ENCODE data around the gene BLVRA. TPM values are rescaled to one million over a fixed set of nuclear protein-coding genes. Genes with fewer than 3 reads are reported as not detected.
"Not testable (repeated sequence)": the region's sequence is repeated elsewhere in the genome, so short reads cannot be mapped to it uniquely, and the experiment has no call there.

The BLVRA gene, protein sequence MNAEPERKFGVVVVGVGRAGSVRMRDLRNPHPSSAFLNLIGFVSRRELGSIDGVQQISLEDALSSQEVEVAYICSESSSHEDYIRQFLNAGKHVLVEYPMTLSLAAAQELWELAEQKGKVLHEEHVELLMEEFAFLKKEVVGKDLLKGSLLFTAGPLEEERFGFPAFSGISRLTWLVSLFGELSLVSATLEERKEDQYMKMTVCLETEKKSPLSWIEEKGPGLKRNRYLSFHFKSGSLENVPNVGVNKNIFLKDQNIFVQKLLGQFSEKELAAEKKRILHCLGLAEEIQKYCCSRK
- total RNA-seq, result 100 to 1,000 TPM in 5 of 7 donors, 10 to 100 TPM in 2; 72.1 to 164 (median 116) TPM
- polyA plus RNA-seq, result 100 to 1,000 TPM in 1 of 3 donors, 10 to 100 TPM in 2; 58.0 to 123 (median 83.7) TPM
- long read RNA-seq, donor 1, transcript BLVRA-201 (8 exons, 1,071 nt), result major isoform, 29 of 50 reads
- long read RNA-seq, donor 1, partial matches to known transcripts, result 13 of 50 reads
- long read RNA-seq, donor 1, other reads (novel, unspliced or antisense), result 6 of 50 reads
- long read RNA-seq, donor 2, transcript BLVRA-201 (8 exons, 1,071 nt), result major isoform, 28 of 37 reads
- long read RNA-seq, donor 2, partial matches to known transcripts, result 0 of 37 reads
- long read RNA-seq, donor 2, other reads (novel, unspliced or antisense), result 6 of 37 reads

DNA sequence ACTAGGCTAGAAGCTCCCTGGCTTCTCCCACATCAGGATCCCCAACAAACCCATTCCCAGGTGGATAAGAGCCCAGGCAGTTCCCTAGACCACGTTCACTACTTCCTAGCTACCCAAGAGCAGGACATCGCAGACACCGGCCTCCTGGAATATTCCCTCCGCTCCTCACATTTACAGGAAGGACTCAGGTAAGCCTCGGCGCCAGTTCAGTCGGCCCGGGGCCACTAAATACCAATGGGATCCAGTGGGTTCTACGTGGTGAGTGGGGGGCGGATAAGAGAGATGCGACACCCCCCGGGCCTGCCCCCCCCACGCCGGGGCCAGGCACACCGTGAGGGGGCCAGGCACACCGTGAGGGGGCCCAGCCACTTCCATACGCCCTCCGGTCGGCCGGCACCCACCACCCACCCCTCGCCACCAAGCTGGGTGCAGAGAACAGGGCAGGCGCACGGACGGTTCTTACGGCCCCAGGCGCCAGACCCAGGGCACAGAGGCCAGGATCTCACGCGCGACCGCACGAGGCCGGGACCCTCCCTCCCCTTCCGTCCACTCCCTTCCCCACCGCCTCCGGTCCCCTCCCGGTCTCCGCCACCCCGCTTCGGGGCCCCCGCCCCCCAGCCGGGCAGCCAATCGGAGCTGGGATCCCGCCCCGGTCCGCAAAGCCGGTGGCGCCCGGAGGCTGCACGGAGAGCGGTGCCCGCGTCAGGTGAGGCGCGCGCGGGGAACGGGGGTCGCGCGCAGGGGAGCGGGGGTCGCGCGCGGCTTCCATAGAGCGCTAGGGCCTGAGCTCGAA lies at the start of gene BLVRA:
BLVRA (plus strand) TSS at position 652 of the 793 bp plus-strand sequence. CDS start 12,479 bp downstream, outside the sequence.
- intact Hi-C loops (cut with DNase I; ENCODE audit: low total_unique reads), result no loop called here
- Histone ChIP-seq H3K4me1 (peaks cover 4 to 83% (median 24%) of the 10 kb centered on the region in 6 donors), H3K36me3 (no peaks in the 10 kb centered on the region), H3K27me3 (replicated peaks in 1 of 7) (no peaks in the 10 kb centered on the region), H3K4me3 (peak within 1 kb of the TSS; percentile 63 to 93 (median 80)), H3K9me3 (no peaks in the 10 kb centered on the region), H3K27ac (peak within 1 kb of the TSS; percentile 70 to 91 (median 86))
- peak; percentile 95 for DNase-seq
- TF ChIP-seq, protein P1, sequence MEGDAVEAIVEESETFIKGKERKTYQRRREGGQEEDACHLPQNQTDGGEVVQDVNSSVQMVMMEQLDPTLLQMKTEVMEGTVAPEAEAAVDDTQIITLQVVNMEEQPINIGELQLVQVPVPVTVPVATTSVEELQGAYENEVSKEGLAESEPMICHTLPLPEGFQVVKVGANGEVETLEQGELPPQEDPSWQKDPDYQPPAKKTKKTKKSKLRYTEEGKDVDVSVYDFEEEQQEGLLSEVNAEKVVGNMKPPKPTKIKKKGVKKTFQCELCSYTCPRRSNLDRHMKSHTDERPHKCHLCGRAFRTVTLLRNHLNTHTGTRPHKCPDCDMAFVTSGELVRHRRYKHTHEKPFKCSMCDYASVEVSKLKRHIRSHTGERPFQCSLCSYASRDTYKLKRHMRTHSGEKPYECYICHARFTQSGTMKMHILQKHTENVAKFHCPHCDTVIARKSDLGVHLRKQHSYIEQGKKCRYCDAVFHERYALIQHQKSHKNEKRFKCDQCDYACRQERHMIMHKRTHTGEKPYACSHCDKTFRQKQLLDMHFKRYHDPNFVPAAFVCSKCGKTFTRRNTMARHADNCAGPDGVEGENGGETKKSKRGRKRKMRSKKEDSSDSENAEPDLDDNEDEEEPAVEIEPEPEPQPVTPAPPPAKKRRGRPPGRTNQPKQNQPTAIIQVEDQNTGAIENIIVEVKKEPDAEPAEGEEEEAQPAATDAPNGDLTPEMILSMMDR (IDR thresholded peaks at IDR 0.05 in 8 of 11, conservative IDR thresholded peaks at IDR 0.05 in 3 of 11), result no peak
- peak; percentile 72 to 83 (median 83) for TF ChIP-seq POLR2AphosphoS5 (IDR thresholded peaks at IDR 0.05)
- 2 to 7% (median 2%) methylated on average over 34 to 67 of the region's 67 CpGs for WGBS, 5 donors

- no peak for TF ChIP-seq POLR2AphosphoS5 (IDR thresholded peaks at IDR 0.05)
- TF ChIP-seq, protein P1 (IDR thresholded peaks at IDR 0.05 in 8 of 11, conservative IDR thresholded peaks at IDR 0.05 in 3 of 11), result no peak
- no peak for TF ChIP-seq POLR2A (IDR thresholded peaks at IDR 0.05)
- intact Hi-C loops (cut with DNase I; ENCODE audit: low total_unique reads), result no loop called here
- peaks cover 0 to 10% (median 0%) of the 10 kb centered on the region in 6 donors for H3K36me3 ChIP-seq
Measured at GRCh38 chr7:43711503-43711902, 47.0 kb upstream of the BLVRA start.

DNA sequence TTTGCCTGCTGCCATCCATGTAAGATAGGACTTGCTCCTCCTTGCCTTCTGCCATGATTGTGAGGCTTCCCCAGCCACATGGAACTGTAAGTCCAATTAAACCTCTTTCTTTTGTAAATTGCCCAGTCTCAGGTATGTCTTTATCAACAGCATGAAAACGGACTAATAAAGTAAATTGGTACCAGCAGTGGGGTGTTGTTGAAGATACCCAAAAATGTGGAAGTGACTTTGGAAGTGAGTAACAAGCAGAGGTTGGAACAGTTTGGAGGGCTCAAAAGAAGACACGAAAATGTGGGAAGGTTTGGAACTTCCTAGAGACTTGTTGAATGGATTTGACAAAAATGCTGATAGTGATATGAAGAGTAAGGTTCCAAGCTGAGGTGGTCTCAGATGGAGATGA lies 42.5 kb upstream of the BLVRA start:
- H3K27ac ChIP-seq; H3K27me3 ChIP-seq (replicated peaks in 1 of 7); H3K9me3 ChIP-seq; intact Hi-C loops (cut with DNase I; ENCODE audit: low total_unique reads); DNase-seq; H3K4me3 ChIP-seq: not testable (repeated sequence)
- H3K4me1 ChIP-seq, result peaks cover 0 to 21% (median 1%) of the 10 kb centered on the region in 6 donors
- peaks cover 0 to 10% (median 2%) of the 10 kb centered on the region in 6 donors for H3K36me3 ChIP-seq
- WGBS, 5 donors, result 93 to 100% (median 96%) methylated on average over 2 of the region's 2 CpGs

More at GRCh38 chr7:43711503-43711902, 47.0 kb upstream of the BLVRA start:
- H3K4me1 ChIP-seq, result peaks cover 0 to 2% (median 0%) of the 10 kb centered on the region in 6 donors
- H3K9me3 ChIP-seq, result no peaks in the 10 kb centered on the region
- H3K27ac ChIP-seq, result no peak overlapping the region
- H3K4me3 ChIP-seq, result no peak overlapping the region
- DNase-seq, result no peak
- 68 to 100% (median 89%) methylated on average over 1 of the region's 1 CpG for WGBS, 5 donors
- no peaks in the 10 kb centered on the region for H3K27me3 ChIP-seq (replicated peaks in 1 of 7)

DNA sequence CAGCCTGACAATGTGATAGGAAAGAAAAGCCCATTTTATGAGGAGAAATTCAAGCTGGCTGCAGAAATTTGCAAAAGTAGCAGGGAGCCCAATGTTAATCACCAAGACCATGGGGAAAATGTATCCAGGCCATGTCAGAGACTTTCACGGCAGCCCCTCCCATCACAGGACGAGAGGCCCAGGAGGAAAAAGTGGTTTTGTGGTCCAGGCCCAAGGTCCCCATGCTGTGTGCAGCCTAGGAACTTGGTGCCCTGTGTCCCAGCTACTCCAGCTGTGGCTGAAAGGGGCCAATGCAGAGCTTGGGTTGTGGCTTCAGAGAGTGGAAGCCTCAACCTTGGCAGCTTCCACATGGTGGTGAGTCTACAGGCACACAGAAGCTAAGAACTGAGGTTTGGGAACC lies 41.9 kb upstream of the BLVRA start:
- TF ChIP-seq, protein P1 (IDR thresholded peaks at IDR 0.05 in 8 of 11, conservative IDR thresholded peaks at IDR 0.05 in 3 of 11), result no peak
- TF ChIP-seq POLR2AphosphoS5 (IDR thresholded peaks at IDR 0.05), result no peak
- TF ChIP-seq POLR2A (IDR thresholded peaks at IDR 0.05), result no peak

More for the DNA sequence above, 41.9 kb upstream of the BLVRA start:
- 45 to 79% (median 65%) methylated on average over 2 of the region's 2 CpGs for WGBS, 5 donors
- no peaks in the 10 kb centered on the region for H3K27me3 ChIP-seq (replicated peaks in 1 of 7)
- H3K9me3 ChIP-seq, result no peaks in the 10 kb centered on the region
- no peak overlapping the region for H3K4me3 ChIP-seq
- intact Hi-C loops (cut with DNase I; ENCODE audit: low total_unique reads), result no loop called here
- peaks cover 0 to 28% (median 5%) of the 10 kb centered on the region in 6 donors for H3K4me1 ChIP-seq
- no peak for DNase-seq
- no peak overlapping the region for H3K27ac ChIP-seq
- peaks cover 0 to 10% (median 2%) of the 10 kb centered on the region in 6 donors for H3K36me3 ChIP-seq

All from spleen (tissue), 13 donors.